Esophagus (tissue), 2 donors: ENCODE measurements around the gene CD300LD. TPM values are rescaled to one million over a fixed set of nuclear protein-coding genes. Genes with fewer than 3 reads are reported as not detected.
"Not testable (repeated sequence)": the region's sequence is repeated elsewhere in the genome, so short reads cannot be mapped to it uniquely, and the experiment has no call there.

Experiments used
- H3K27ac ChIP-seq, 2 donors: one replicate each; pipeline ENCODE4 v1.5.1; 2013; ENCODE audit warnings: low read depth in 2 of 2, mild to moderate bottlenecking in 2 of 2, inconsistent platforms in 1 of 2, low read length in 1 of 2, moderate library complexity in 1 of 2
- H3K27me3 ChIP-seq, 2 donors: one replicate each; pipeline ENCODE4 v1.6.1; 2013; ENCODE audit warnings: low read length in 2 of 2, control low read depth in 1 of 2, mild to moderate bottlenecking in 1 of 2; ENCODE audit not compliant: insufficient read depth in 2 of 2, control insufficient read depth in 1 of 2
- H3K36me3 ChIP-seq, 2 donors: one replicate each; pipeline ENCODE4 v1.6.1; 2013; ENCODE audit warnings: low read length in 1 of 2; ENCODE audit not compliant: control insufficient read depth in 2 of 2, insufficient read depth in 2 of 2
- H3K4me1 ChIP-seq, 2 donors: one replicate each; pipeline ENCODE4 v1.6.1; 2013; ENCODE audit warnings: low read length in 1 of 2; ENCODE audit not compliant: control insufficient read depth in 2 of 2, insufficient read depth in 2 of 2
- H3K4me3 ChIP-seq, 2 donors: one replicate each; pipeline ENCODE4 v1.5.1; 2013; ENCODE audit warnings: low read length in 2 of 2, mild to moderate bottlenecking in 2 of 2, low read depth in 1 of 2, moderate library complexity in 1 of 2
- H3K9me3 ChIP-seq, 2 donors: one replicate each; pipeline ENCODE4 v1.6.1; 2013; ENCODE audit warnings: mild to moderate bottlenecking in 2 of 2, low read depth in 1 of 2, low read length in 1 of 2, moderate library complexity in 1 of 2; ENCODE audit not compliant: control insufficient read depth in 2 of 2, insufficient read depth in 1 of 2
- WGBS, 2 donors: extraction: QIAGEN DNeasy Blood & Tissue Kit; methylation state at CpG; one replicate each; pipeline ENCODE4 v1.1.7; 2013; 5-methylcytosine and 5-hydroxymethylcytosine counted together
- polyA plus RNA-seq, 2 donors: library from polyadenylated mRNA; stranded (reverse); fragments of 200-250 nt; gene quantifications; one replicate each; pipeline ENCODE4 v1.2.3, GENCODE V29; 2013
- donor health status: healthy with polysubstance abuse.
- donor health status: Bipolar disorder and iron deficiency.

CD300LD gene
- polyA plus RNA-seq, result not detected

DNA sequence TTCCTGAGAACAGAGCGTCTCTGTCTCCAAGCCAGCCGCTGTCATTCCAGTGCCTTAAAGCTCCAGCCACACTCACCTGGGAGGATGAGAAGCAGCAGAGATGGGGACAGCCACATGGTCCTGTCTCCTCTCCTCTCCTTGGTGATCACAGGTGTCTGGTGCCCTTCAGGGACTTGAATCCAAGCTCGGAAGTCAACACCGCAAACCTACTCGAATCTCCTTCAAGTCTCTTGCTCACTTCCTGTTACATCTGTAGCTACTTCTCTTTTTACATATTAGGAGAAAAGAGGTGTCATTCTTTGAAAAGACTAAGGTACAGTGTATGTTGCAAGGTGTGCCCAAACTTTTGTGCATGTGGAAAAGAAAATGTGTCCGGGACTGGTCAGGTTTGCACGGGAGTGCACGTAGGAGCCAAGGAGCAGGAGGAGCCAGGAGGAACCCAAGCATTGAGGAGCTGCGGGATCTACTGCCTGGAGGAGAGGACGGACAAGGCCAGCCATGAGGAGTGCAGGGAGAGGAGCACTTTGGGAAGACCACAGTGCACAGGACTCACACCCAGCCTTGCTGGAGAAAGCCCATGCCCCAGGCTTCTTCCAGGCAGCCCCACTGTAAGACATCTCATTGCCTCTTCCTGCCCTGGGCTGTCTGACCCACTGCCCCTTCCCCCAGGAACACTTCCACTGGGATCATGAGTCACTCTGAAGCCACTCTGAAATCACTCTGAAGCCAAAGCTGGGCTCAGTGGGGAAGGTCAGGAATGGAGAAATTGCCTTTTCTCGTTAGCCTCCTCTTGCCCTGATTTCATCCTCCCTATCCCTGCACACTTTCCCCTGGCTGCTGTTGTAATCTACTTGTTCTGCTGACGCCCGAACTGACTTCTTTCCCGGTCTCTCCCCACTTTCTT, at the start of gene CD300LD:
TSS of gene CD300LD (minus strand) at position 197 of the 904 bp plus-strand sequence. CDS start at position 116, 81 bp downstream.
- H3K4me3 ChIP-seq, result no peak within 1 kb of the TSS
- H3K27ac ChIP-seq, result no peak within 1 kb of the TSS
- no peaks in the 10 kb centered on the region for H3K9me3 ChIP-seq
- H3K36me3 ChIP-seq, result no peaks in the 10 kb centered on the region
- no peaks in the 10 kb centered on the region for H3K27me3 ChIP-seq
- no peaks in the 10 kb centered on the region for H3K4me1 ChIP-seq
- WGBS, 2 donors, result 70 to 80% methylated on average over 14 of the region's 14 CpGs

DNA sequence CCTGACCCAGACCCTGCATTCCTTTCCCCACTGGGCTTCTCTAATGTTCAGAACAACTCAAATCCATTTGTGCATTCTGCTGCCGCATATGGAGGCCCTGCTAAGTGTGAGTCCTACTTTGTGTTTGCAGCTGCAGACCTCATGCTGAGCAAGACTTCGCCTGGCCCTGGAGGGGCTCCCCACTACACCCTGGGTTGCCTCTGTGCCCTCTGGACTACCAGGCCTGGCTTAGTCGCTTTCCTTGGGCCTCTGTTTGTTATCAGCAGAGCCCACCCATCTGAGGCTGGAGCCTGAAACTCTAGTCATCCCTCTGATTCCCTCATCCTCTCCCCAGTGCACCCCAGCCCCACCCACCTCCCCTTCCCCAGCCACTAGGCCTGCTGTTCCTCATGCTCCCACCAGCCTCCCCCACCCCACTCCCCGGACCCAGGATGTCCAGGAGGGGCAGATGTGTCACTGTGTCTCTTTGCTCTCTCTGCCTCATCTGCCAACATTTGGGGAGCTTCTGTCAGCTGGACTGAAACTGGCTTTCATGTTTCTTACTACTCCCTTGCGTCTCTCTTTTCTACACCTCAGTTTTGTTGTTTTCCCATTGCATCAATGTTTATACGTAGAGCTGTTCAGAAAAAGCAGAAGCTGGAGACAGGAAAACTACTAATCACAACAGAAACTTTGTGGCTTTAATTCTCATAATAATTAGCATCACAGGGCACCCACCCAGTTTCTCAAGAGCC, 49.3 kb upstream of the CD300LD start:
- H3K27me3 ChIP-seq, result peaks cover 0 to 3% of the 10 kb centered on the region in 2 donors
- no peaks in the 10 kb centered on the region for H3K36me3 ChIP-seq
- WGBS, 2 donors, result 61 to 70% methylated on average over 6 of the region's 6 CpGs

DNA sequence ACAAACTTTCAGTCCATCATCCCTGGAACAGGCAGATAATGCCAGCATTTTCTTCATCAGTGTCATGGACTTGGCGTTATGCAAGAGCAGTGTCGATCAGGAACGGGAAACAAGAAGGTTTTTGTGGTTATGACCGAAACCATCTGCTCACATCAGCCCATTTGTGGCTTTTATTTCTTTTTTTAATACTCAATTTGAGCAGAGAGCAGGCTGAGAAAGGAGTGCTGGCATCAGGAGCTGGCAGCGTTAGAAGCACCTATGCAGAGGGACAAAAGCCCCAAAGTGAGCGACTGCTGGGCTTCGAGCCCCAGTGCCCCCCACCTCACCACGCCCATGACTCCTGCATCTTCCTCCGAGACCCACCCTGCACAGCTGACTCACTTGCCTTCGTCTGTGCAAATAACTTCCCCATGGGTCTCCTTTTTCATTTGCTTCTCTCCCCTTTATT, 47.6 kb upstream of the CD300LD start:
- Histone ChIP-seq H3K4me1 (no peaks in the 10 kb centered on the region), H3K4me3 (no peak overlapping the region), H3K36me3 (no peaks in the 10 kb centered on the region), H3K27ac (no peak overlapping the region), H3K27me3 (peaks cover 3 to 4% of the 10 kb centered on the region in 2 donors), H3K9me3 (no peaks in the 10 kb centered on the region)
- WGBS, 2 donors, result 67 to 69% methylated on average over 10 of the region's 10 CpGs

More for the DNA sequence above, 49.3 kb upstream of the CD300LD start:
- Histone ChIP-seq H3K4me1 (no peaks in the 10 kb centered on the region), H3K9me3 (no peaks in the 10 kb centered on the region), H3K27ac (no peak overlapping the region), H3K4me3 (no peak overlapping the region)

DNA sequence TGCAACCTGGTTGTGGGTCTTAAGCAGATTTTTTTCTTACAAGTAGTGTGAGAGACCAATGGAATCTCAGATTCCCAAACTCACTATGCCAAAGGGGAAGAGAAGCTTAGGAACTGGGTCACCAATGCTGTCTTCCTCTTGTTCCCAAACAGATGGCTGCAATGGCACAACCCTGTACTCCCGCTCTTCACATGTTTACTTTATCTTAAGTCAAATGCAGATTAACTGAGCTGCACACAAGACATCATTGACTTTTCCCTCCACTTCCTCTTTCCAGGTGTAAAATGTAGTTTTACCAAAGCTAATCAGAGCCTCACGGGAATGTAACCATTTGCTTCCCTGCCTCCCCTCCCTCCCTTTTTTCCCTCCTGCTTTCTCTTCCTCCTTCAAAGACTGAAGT, 45.8 kb upstream of the CD300LD start:
- 50 to 56% methylated on average over 2 of the region's 2 CpGs for whole genome bisulfite sequencing, 2 donors
- H3K4me3 ChIP-seq, result no peak overlapping the region
- H3K36me3 ChIP-seq, result no peaks in the 10 kb centered on the region

DNA sequence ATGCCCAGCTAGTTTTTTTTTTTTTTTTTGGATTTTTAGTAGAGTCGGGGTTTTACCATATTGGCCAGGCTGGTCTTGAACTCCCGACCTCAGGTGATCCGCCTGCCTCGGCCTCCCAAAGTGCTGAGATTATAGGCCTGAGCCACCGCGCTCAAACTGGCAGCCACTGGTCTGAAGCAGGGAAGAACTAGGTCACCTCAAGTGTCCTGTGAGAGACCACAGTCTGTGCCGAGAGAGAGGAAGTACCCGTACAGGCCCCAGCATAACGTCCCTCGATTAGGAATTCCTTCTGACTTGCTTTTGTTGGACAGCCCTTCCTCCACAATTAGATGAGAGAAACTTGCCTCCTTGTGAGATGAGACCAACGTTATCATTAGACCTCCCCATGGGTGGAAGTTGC, 45.2 kb upstream of the CD300LD start:
- H3K4me3 ChIP-seq, result no peak overlapping the region
- peaks cover 3 to 4% of the 10 kb centered on the region in 2 donors for H3K27me3 ChIP-seq
- H3K4me1 ChIP-seq, result no peaks in the 10 kb centered on the region
- no peak overlapping the region for H3K27ac ChIP-seq
- H3K9me3 ChIP-seq, result no peaks in the 10 kb centered on the region
- no peaks in the 10 kb centered on the region for H3K36me3 ChIP-seq
- 63 to 78% methylated on average over 11 of the region's 11 CpGs for WGBS, 2 donors

More for the DNA sequence above, 45.8 kb upstream of the CD300LD start:
- H3K9me3 ChIP-seq, result no peaks in the 10 kb centered on the region
- H3K4me1 ChIP-seq, result no peaks in the 10 kb centered on the region
- peaks cover 3 to 4% of the 10 kb centered on the region in 2 donors for H3K27me3 ChIP-seq
- no peak overlapping the region for H3K27ac ChIP-seq

DNA sequence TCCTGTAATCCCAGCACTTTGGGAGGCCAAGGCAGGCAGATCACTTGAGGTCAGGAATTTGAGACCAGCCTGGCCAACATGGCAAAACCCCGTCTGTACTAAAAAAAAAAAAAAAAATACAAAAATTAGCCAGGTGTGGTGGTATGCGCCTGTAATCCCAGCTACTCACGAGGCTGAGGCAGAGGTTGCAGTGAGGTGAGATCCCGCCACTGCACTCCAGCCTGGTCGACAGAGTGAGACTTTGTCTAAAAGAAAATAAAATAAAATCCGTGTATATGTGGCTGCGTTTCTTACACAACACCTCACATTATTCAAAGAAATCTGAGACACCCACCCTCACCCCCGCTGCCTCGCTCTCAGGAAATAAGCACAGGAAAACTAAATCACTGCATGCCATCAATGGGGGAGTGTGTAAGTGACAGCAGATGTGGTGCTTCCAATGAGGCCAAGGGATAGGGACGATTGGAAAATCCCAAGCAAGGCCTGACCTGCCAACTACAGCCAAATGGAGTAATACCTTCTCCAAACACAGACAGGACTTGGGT, 44.5 kb upstream of the CD300LD start:
- WGBS, 2 donors, result 69 to 72% methylated on average over 10 of the region's 10 CpGs
- not testable (repeated sequence) for H3K27me3 ChIP-seq, H3K27ac ChIP-seq, H3K4me1 ChIP-seq, H3K9me3 ChIP-seq, H3K4me3 ChIP-seq, H3K36me3 ChIP-seq

DNA sequence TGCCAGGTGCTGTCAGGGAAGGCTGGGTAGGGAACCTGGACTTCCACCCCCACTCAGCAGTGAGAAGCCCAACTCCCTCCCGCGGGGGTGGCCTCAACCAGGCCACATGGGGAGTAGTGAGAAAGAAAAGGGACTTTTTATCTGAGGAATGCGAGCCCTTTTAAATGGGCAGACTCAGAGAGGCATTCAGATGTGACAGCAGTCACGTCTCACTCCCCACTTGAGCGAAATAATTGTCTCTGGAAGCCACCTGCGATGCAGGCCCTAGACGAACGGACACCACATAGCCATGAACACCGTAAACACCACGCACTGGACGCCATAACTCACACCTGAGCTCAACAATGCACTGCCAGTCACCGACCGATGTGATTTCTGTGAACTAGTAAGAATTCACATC, 43.3 kb upstream of the CD300LD start:
- H3K27me3 ChIP-seq, result peaks cover 0 to 4% of the 10 kb centered on the region in 2 donors
- WGBS, 2 donors, result 58 to 70% methylated on average over 13 of the region's 13 CpGs
- H3K4me3 ChIP-seq, result no peak overlapping the region
- no peaks in the 10 kb centered on the region for H3K9me3 ChIP-seq
- no peaks in the 10 kb centered on the region for H3K4me1 ChIP-seq
- H3K27ac ChIP-seq, result no peak overlapping the region
- H3K36me3 ChIP-seq, result no peaks in the 10 kb centered on the region

DNA sequence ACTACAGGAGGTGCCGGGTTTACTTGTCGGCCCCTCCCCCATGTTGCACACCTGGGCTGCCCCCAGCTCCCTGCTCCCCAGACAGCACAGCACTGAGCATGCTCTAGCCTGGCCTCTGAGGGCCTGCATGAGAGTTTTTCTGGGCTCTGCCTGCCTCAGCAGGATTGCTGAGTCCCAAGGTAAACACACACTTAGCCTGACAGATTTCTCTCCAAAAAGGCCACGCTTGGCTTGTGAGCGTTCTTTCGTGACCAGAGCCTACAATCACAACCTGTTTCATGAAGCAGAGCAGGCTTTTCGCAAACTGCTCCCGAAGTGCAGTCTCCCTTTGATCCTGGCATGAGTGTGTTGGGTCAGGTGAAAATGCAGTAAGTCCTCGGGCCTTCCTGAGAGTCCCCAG, 41.2 kb upstream of the CD300LD start:
- no peaks in the 10 kb centered on the region for H3K4me1 ChIP-seq
- H3K36me3 ChIP-seq, result no peaks in the 10 kb centered on the region
- 45 to 48% methylated on average over 8 of the region's 8 CpGs for WGBS, 2 donors
- no peak overlapping the region for H3K4me3 ChIP-seq
- H3K27ac ChIP-seq, result peak overlapping the region in 1 of 2 donors; percentile 1
- peaks cover 0 to 4% of the 10 kb centered on the region in 2 donors for H3K9me3 ChIP-seq
- peaks cover 0 to 7% of the 10 kb centered on the region in 2 donors for H3K27me3 ChIP-seq

DNA sequence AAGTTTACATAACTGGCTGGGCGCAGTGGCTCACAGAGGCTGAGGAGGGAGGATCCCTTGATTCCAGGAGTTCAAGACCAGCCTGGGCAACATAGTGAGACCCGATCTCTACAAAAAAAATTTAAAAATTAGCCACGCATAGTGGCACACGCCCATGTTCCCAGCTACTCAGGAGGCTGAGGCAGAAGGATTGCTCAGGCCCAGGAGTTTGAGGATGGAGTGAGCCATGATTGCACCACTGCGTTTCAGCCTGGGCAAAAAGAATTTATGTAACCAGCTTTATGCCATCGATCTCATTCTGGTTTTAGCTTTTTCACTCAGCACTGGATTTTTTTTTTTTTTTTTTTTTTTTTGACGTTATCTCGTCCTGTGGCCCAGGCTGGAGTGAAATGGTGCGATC, 40.5 kb upstream of the CD300LD start:
- H3K4me1 ChIP-seq, result no peaks in the 10 kb centered on the region
- no peaks in the 10 kb centered on the region for H3K36me3 ChIP-seq
- H3K4me3 ChIP-seq, result no peak overlapping the region
- H3K9me3 ChIP-seq, result peaks cover 0 to 4% of the 10 kb centered on the region in 2 donors
- WGBS, 2 donors, result 84 to 89% methylated on average over 9 of the region's 9 CpGs
- H3K27me3 ChIP-seq, result peaks cover 0 to 7% of the 10 kb centered on the region in 2 donors
- H3K27ac ChIP-seq, result no peak overlapping the region
